K562 (cell line): ENCODE results near the gene NEU1. TPM values are rescaled to one million over a fixed set of nuclear protein-coding genes. Genes with fewer than 3 reads are reported as not detected.

ENCODE experiments used
- ELF1 ChIP-seq: fragments of 200-800 bp; sonication (Bioruptor generic); IDR thresholded peaks from 2 replicates; pipeline ENCODE4 v1.6.1; 2016; ENCODE audit warnings: missing genetic modification characterization, missing compliant biosample characterization
- EZH2 ChIP-seq: IDR thresholded peaks from 2 replicates; pipeline ENCODE4 v1.6.1; 2012; ENCODE audit warnings: low read depth, mild to moderate bottlenecking, inconsistent platforms, low read length, borderline replicate concordance
- GABPB2 ChIP-seq: fragments of 250-450 bp; sonication (Bioruptor Pico); conservative IDR thresholded peaks from 2 replicates; pipeline ENCODE4 v1.5.1; 2021; ENCODE audit warnings: mild to moderate bottlenecking
- MECOM ChIP-seq: fragments of 250-450 bp; sonication (Bioruptor Pico); IDR thresholded peaks from 2 replicates; pipeline ENCODE4 v1.8.0; 2022; ENCODE audit warnings: inconsistent platforms
- MED1 ChIP-seq: sonication (generic); formaldehyde crosslinking; IDR thresholded peaks from 2 replicates; pipeline ENCODE4 v1.8.1; 2023; ENCODE audit warnings: missing genetic modification reagents, borderline replicate concordance
- RBBP5 ChIP-seq: fragments of 200-600 bp; sonication (generic); IDR thresholded peaks from 2 replicates; pipeline ENCODE4 v1.6.1; 2012; ENCODE audit warnings: borderline replicate concordance, mild to moderate bottlenecking, low read length, control low read depth, inconsistent platforms; ENCODE audit not compliant: insufficient read depth, poor library complexity, severe bottlenecking
- YBX1 ChIP-seq: fragments of 450-650 bp; IDR thresholded peaks from 2 replicates; pipeline ENCODE4 v1.7.1; 2016; ENCODE audit warnings: mild to moderate bottlenecking
- polyA plus RNA-seq, 8 experiments: library from polyadenylated mRNA; depleted of rRNA in 4 of 8; stranded (reverse) in 5 of 8; unstranded in 3 of 8; fragments of >200 nt; fragmentation: Nextera tagmentation in 2 of 8; fragmentation: Illumina TruSeq in 1 of 8; extraction: Ambion mirVana in 2 of 8; extraction: Trizol in 1 of 8; gene quantifications; 2 replicates each; pipeline versions ENCODE4 v1.2.1 to v1.2.3, GENCODE V29; 2011 to 2014; ENCODE audit warnings: inconsistent platforms in 1 of 8, missing spikeins in 1 of 8
- total RNA-seq, 7 experiments: library from RNA; depleted of rRNA in 6 of 7; stranded (reverse); fragments of >200 nt in 6 of 7; fragmentation: Illumina TruSeq in 2 of 7; extraction: Trizol in 2 of 7; gene quantifications; 2 replicates each; pipeline versions ENCODE4 v1.2.1 to v1.2.3, GENCODE V29; 2011 to 2021; ENCODE audit warnings: low replicate concordance in 1 of 7
- TF ChIP-seq, protein P1 (sequence below): sonication (generic); formaldehyde crosslinking; IDR thresholded peaks from 2 replicates; pipeline ENCODE4 v1.8.1; 2023; ENCODE audit warnings: mild to moderate bottlenecking, missing genetic modification reagents
- TF ChIP-seq, protein P2 (sequence below), 2 experiments: IDR thresholded peaks; 2 replicates each; pipeline ENCODE4 v1.6.1; 2011; ENCODE audit warnings: borderline replicate concordance in 1 of 2, control low read depth in 1 of 2, low read depth in 1 of 2, low read length in 1 of 2, mild to moderate bottlenecking in 1 of 2, mixed read lengths in 1 of 2, moderate library complexity in 1 of 2; ENCODE audit not compliant: insufficient read depth in 1 of 2, insufficient read length in 1 of 2, poor library complexity in 1 of 2, severe bottlenecking in 1 of 2; ENCODE audit errors: extremely low read depth in 1 of 2
- TF ChIP-seq, protein P3 (sequence below): sonication (generic); formaldehyde crosslinking; IDR thresholded peaks from 2 replicates; pipeline ENCODE4 v1.8.0; 2022; ENCODE audit warnings: mild to moderate bottlenecking, missing genetic modification reagents
- TF ChIP-seq, protein P4 (sequence below): fragments of 450-650 bp; formaldehyde crosslinking; IDR thresholded peaks from 2 replicates; pipeline ENCODE4 v1.4.0; 2020; ENCODE audit warnings: mild to moderate bottlenecking
- TF ChIP-seq, protein P5 (sequence below): fragments of 450-650 bp; formaldehyde crosslinking; IDR thresholded peaks from 2 replicates; pipeline ENCODE4 v1.4.0; 2020; ENCODE audit warnings: mild to moderate bottlenecking, mixed read lengths
- TF ChIP-seq, protein P6 (sequence below): fragments of 450-650 bp; IDR thresholded peaks from 2 replicates; pipeline ENCODE4 v1.6.1; 2016; ENCODE audit warnings: low read depth, mild to moderate bottlenecking, moderate library complexity

Gene NEU1
- total and polyA plus RNA-seq, 9 of the 15 experiments (the other 6 are each of a cell fraction or from before 2014, with no cell fraction given) = 14.8 to 67.8 (median 51.0) TPM

DNA sequence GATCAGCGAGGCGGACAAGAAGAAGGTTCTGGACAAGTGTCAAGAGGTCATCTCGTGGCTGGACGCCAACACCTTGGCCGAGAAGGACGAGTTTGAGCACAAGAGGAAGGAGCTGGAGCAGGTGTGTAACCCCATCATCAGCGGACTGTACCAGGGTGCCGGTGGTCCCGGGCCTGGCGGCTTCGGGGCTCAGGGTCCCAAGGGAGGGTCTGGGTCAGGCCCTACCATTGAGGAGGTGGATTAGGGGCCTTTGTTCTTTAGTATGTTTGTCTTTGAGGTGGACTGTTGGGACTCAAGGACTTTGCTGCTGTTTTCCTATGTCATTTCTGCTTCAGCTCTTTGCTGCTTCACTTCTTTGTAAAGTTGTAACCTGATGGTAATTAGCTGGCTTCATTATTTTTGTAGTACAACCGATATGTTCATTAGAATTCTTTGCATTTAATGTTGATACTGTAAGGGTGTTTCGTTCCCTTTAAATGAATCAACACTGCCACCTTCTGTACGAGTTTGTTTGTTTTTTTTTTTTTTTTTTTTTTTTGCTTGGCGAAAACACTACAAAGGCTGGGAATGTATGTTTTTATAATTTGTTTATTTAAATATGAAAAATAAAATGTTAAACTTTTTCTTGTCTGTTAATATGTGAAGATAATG is 32.9 kb downstream of the NEU1 start (continued):
- TF ChIP-seq, protein P1, sequence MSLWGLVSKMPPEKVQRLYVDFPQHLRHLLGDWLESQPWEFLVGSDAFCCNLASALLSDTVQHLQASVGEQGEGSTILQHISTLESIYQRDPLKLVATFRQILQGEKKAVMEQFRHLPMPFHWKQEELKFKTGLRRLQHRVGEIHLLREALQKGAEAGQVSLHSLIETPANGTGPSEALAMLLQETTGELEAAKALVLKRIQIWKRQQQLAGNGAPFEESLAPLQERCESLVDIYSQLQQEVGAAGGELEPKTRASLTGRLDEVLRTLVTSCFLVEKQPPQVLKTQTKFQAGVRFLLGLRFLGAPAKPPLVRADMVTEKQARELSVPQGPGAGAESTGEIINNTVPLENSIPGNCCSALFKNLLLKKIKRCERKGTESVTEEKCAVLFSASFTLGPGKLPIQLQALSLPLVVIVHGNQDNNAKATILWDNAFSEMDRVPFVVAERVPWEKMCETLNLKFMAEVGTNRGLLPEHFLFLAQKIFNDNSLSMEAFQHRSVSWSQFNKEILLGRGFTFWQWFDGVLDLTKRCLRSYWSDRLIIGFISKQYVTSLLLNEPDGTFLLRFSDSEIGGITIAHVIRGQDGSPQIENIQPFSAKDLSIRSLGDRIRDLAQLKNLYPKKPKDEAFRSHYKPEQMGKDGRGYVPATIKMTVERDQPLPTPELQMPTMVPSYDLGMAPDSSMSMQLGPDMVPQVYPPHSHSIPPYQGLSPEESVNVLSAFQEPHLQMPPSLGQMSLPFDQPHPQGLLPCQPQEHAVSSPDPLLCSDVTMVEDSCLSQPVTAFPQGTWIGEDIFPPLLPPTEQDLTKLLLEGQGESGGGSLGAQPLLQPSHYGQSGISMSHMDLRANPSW (CRISPR knock-in tag) = no peak
- TF ChIP-seq GABPB2 (CRISPR knock-in tag) = no peak
- TF ChIP-seq, protein P2, sequence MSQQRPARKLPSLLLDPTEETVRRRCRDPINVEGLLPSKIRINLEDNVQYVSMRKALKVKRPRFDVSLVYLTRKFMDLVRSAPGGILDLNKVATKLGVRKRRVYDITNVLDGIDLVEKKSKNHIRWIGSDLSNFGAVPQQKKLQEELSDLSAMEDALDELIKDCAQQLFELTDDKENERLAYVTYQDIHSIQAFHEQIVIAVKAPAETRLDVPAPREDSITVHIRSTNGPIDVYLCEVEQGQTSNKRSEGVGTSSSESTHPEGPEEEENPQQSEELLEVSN (IDR thresholded peaks at IDR 0.05; ENCODE audit: borderline replicate concordance in 1 of 2, extremely low read depth in 1 of 2, insufficient read depth in 1 of 2, insufficient read length in 1 of 2, low read depth in 1 of 2, low read length in 1 of 2, poor library complexity in 1 of 2, severe bottlenecking in 1 of 2) = no peak
- no peak for TF ChIP-seq EZH2
- TF ChIP-seq, protein P3, sequence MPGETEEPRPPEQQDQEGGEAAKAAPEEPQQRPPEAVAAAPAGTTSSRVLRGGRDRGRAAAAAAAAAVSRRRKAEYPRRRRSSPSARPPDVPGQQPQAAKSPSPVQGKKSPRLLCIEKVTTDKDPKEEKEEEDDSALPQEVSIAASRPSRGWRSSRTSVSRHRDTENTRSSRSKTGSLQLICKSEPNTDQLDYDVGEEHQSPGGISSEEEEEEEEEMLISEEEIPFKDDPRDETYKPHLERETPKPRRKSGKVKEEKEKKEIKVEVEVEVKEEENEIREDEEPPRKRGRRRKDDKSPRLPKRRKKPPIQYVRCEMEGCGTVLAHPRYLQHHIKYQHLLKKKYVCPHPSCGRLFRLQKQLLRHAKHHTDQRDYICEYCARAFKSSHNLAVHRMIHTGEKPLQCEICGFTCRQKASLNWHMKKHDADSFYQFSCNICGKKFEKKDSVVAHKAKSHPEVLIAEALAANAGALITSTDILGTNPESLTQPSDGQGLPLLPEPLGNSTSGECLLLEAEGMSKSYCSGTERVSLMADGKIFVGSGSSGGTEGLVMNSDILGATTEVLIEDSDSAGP (CRISPR knock-in tag) = peak; percentile 80
- no peak for TF ChIP-seq MECOM (CRISPR knock-in tag)
- no peak for TF ChIP-seq ELF1 (tag)
- TF ChIP-seq, protein P4, sequence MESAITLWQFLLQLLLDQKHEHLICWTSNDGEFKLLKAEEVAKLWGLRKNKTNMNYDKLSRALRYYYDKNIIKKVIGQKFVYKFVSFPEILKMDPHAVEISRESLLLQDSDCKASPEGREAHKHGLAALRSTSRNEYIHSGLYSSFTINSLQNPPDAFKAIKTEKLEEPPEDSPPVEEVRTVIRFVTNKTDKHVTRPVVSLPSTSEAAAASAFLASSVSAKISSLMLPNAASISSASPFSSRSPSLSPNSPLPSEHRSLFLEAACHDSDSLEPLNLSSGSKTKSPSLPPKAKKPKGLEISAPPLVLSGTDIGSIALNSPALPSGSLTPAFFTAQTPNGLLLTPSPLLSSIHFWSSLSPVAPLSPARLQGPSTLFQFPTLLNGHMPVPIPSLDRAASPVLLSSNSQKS (CRISPR knock-in tag) = no peak
- TF ChIP-seq, protein P5, sequence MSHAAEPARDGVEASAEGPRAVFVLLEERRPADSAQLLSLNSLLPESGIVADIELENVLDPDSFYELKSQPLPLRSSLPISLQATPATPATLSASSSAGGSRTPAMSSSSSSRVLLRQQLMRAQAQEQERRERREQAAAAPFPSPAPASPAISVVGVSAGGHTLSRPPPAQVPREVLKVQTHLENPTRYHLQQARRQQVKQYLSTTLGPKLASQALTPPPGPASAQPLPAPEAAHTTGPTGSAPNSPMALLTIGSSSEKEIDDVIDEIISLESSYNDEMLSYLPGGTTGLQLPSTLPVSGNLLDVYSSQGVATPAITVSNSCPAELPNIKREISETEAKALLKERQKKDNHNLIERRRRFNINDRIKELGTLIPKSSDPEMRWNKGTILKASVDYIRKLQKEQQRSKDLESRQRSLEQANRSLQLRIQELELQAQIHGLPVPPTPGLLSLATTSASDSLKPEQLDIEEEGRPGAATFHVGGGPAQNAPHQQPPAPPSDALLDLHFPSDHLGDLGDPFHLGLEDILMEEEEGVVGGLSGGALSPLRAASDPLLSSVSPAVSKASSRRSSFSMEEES (CRISPR knock-in tag) = no peak; the same call in 1 of the 2 replicates
- TF ChIP-seq YBX1 = no peak
- TF ChIP-seq, protein P6, sequence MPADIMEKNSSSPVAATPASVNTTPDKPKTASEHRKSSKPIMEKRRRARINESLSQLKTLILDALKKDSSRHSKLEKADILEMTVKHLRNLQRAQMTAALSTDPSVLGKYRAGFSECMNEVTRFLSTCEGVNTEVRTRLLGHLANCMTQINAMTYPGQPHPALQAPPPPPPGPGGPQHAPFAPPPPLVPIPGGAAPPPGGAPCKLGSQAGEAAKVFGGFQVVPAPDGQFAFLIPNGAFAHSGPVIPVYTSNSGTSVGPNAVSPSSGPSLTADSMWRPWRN = no peak
- TF ChIP-seq RBBP5 = no peak
- no peak for TF ChIP-seq MED1 (CRISPR knock-in tag)
